Vagina (tissue), 2 donors: ENCODE results near the gene COTL1.

Source experiments
- POLR2A ChIP-seq, 2 donors: fragments of 450-650 bp; IDR thresholded peaks; one replicate each; pipeline ENCODE4 v1.6.1; 2017; ENCODE audit warnings: antibody characterized with exemption in 2 of 2, mild to moderate bottlenecking in 2 of 2, moderate library complexity in 2 of 2
- POLR2AphosphoS5 ChIP-seq, 2 donors: sonication (generic); formaldehyde crosslinking; IDR thresholded peaks; one replicate each; pipeline ENCODE4 v1.9.0; 2017; ENCODE audit warnings: antibody characterized with exemption in 2 of 2, mild to moderate bottlenecking in 2 of 2, low read depth in 1 of 2; ENCODE audit not compliant: insufficient read depth in 1 of 2
- TF ChIP-seq, protein P1 (sequence below), 3 experiments: fragments of 450-650 bp in 2 of 3; fragments of 200-600 bp in 1 of 3; sonication (generic) in 1 of 3; IDR thresholded peaks; one replicate each; pipeline ENCODE4 v1.5.1; 2017 to 2019; ENCODE audit warnings: antibody characterized with exemption in 3 of 3, mild to moderate bottlenecking in 2 of 3, moderate library complexity in 2 of 3

DNA sequence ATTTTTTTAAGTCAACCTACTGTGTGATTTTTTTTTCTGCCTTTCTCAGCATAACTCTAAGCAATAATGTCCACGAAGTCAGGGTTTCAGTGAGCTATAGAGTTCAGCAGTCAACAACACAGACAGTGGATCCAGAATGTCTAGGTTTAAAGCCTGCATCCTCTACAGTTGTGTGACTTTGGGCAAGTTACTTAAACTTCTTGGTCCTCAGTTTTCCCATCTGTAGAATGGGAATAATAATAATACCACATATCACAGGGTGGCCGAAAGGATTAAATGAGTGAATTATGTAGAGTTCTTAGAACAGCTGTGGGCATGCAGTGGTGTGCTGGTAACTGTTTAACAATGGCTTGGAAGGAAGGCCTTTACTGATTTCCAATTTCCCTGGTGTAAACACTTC, 74.6 kb downstream of the COTL1 start:
- no peak for TF ChIP-seq POLR2AphosphoS5 (IDR thresholded peaks at IDR 0.05; ENCODE audit: insufficient read depth in 1 of 2, low read depth in 1 of 2)
- TF ChIP-seq, protein P1, sequence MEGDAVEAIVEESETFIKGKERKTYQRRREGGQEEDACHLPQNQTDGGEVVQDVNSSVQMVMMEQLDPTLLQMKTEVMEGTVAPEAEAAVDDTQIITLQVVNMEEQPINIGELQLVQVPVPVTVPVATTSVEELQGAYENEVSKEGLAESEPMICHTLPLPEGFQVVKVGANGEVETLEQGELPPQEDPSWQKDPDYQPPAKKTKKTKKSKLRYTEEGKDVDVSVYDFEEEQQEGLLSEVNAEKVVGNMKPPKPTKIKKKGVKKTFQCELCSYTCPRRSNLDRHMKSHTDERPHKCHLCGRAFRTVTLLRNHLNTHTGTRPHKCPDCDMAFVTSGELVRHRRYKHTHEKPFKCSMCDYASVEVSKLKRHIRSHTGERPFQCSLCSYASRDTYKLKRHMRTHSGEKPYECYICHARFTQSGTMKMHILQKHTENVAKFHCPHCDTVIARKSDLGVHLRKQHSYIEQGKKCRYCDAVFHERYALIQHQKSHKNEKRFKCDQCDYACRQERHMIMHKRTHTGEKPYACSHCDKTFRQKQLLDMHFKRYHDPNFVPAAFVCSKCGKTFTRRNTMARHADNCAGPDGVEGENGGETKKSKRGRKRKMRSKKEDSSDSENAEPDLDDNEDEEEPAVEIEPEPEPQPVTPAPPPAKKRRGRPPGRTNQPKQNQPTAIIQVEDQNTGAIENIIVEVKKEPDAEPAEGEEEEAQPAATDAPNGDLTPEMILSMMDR (IDR thresholded peaks at IDR 0.05): no peak
- TF ChIP-seq POLR2A (IDR thresholded peaks at IDR 0.05): no peak
